ENCODE results near the gene DLL1. TPM values are rescaled to one million over a fixed set of nuclear protein-coding genes. Genes with fewer than 3 reads are reported as not detected.

The DLL1 gene
- total and polyA plus RNA-seq, 12 donors: 2.6 to 27.2 (median 8.7) TPM

GRCh38 chr6:170317076-170317475, 26.2 kb upstream of the DLL1 start:
- Histone ChIP-seq H3K4me1 (peaks cover 2 to 51% (median 30%) of the 10 kb centered on the region in 9 donors), H3K36me3 (peaks cover 0 to 58% (median 13%) of the 10 kb centered on the region in 9 donors), H3K4me3 (no peak overlapping the region), H3K27me3 (no peaks in the 10 kb centered on the region), H3K9me3 (no peaks in the 10 kb centered on the region), H3K27ac (peak overlapping the region in 4 of 10 donors; percentile 8 to 54 (median 22))
- WGBS, 2 donors: 14 to 38% methylated on average over 1 of the region's 1 CpG
- DNase-seq (no peak), ATAC-seq (no peak)
- intact Hi-C loops (cut with DNase I): loop anchor here in 2 of 10 donors (10.0 kb wide), 1 partner anchor 208 kb away; no protein-coding TSS in a partner anchor
- TF ChIP-seq, protein P1, sequence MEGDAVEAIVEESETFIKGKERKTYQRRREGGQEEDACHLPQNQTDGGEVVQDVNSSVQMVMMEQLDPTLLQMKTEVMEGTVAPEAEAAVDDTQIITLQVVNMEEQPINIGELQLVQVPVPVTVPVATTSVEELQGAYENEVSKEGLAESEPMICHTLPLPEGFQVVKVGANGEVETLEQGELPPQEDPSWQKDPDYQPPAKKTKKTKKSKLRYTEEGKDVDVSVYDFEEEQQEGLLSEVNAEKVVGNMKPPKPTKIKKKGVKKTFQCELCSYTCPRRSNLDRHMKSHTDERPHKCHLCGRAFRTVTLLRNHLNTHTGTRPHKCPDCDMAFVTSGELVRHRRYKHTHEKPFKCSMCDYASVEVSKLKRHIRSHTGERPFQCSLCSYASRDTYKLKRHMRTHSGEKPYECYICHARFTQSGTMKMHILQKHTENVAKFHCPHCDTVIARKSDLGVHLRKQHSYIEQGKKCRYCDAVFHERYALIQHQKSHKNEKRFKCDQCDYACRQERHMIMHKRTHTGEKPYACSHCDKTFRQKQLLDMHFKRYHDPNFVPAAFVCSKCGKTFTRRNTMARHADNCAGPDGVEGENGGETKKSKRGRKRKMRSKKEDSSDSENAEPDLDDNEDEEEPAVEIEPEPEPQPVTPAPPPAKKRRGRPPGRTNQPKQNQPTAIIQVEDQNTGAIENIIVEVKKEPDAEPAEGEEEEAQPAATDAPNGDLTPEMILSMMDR (IDR thresholded peaks at IDR 0.05): no peak

- Histone ChIP-seq H3K27ac (peak overlapping the region in 1 of 10 donors; percentile 54), H3K4me1 (peaks cover 2 to 51% (median 35%) of the 10 kb centered on the region in 9 donors), H3K36me3 (peaks cover 0 to 56% (median 12%) of the 10 kb centered on the region in 9 donors), H3K9me3 (no peaks in the 10 kb centered on the region), H3K4me3 (no peak overlapping the region), H3K27me3 (no peaks in the 10 kb centered on the region)
- TF ChIP-seq, protein P1 (IDR thresholded peaks at IDR 0.05): no peak
- no peak for DNase-seq
- intact Hi-C loops (cut with DNase I): loop anchor here in 2 of 10 donors (10.0 kb wide), 1 partner anchor 209 kb away; no protein-coding TSS in a partner anchor
- ATAC-seq: no peak
- 91 to 95% methylated on average over 4 of the region's 4 CpGs for WGBS, 2 donors
Measured at GRCh38 chr6:170316071-170316470, 25.2 kb upstream of the DLL1 start.

GRCh38 chr6:170314983-170315382, 24.1 kb upstream of the DLL1 start:
- 63% methylated on average over 5 of the region's 5 CpGs for WGBS, 2 donors
- ATAC-seq: peak; percentile 10 to 85 (median 62)
- intact Hi-C loops (cut with DNase I): loop anchor here in 2 of 10 donors (10.0 kb wide), 1 partner anchor 210 kb away; no protein-coding TSS in a partner anchor
- no peak for DNase-seq
- H3K9me3 ChIP-seq: no peaks in the 10 kb centered on the region
- H3K27me3 ChIP-seq: no peaks in the 10 kb centered on the region
- TF ChIP-seq, protein P1 (IDR thresholded peaks at IDR 0.05): no peak
- peaks cover 2 to 60% (median 44%) of the 10 kb centered on the region in 9 donors for H3K4me1 ChIP-seq
- H3K27ac ChIP-seq: peak overlapping the region in 6 of 10 donors; percentile 3 to 57 (median 22)
- peaks cover 0 to 49% (median 4%) of the 10 kb centered on the region in 9 donors for H3K36me3 ChIP-seq
- H3K4me3 ChIP-seq: no peak overlapping the region

- peak in 2 of 8 donors; percentile 20 to 31 for ATAC-seq
- no peak overlapping the region for H3K4me3 ChIP-seq
- no peaks in the 10 kb centered on the region for H3K27me3 ChIP-seq
- peaks cover 2 to 72% (median 51%) of the 10 kb centered on the region in 9 donors for H3K4me1 ChIP-seq
- WGBS, 2 donors: 90 to 92% methylated on average over 6 of the region's 6 CpGs
- TF ChIP-seq, protein P1 (IDR thresholded peaks at IDR 0.05): no peak
- peak overlapping the region in 1 of 10 donors; percentile 12 for H3K27ac ChIP-seq
- DNase-seq: no peak
- H3K36me3 ChIP-seq: peaks cover 0 to 37% (median 0%) of the 10 kb centered on the region in 9 donors
- H3K9me3 ChIP-seq: no peaks in the 10 kb centered on the region
- intact Hi-C loops (cut with DNase I): loop anchor here in 2 of 10 donors (10.0 kb wide), 1 partner anchor 211 kb away; no protein-coding TSS in a partner anchor
Measured at GRCh38 chr6:170313716-170314295, 22.9 kb upstream of the DLL1 start.

All from heart right ventricle (tissue), 16 donors.